Natural killer cell (primary cell): Measurements from ENCODE around the gene NEBL. TPM values are rescaled to one million over a fixed set of nuclear protein-coding genes. Genes with fewer than 3 reads are reported as not detected.

Experiments
- ATAC-seq, 3 donors: fragments of 150-1000 bp in 2 of 3; fragments of 200-7000 bp in 1 of 3; cut with Tn5 transposase; 1 replicate in 1 of 3; 2 replicates in 2 of 3; pipeline ENCODE4 v1.10.0; 2021; ENCODE audit warnings: mild to moderate bottlenecking in 2 of 3, moderate library complexity in 2 of 3
- DNase-seq, 2 donors: peaks; one replicate each; pipeline versions ENCODE4 v3.0.0 to v3.0.0-alpha.2; 2013 to 2021; ENCODE audit warnings: mixed read lengths in 1 of 2
- H3K27ac ChIP-seq: one replicate; pipeline ENCODE4 v1.5.1; 2013; ENCODE audit warnings: mild to moderate bottlenecking, low read length
- H3K27me3 ChIP-seq: one replicate; pipeline ENCODE4 v1.6.1; 2013; ENCODE audit warnings: low read length; ENCODE audit not compliant: control insufficient read depth, insufficient read depth
- H3K36me3 ChIP-seq: one replicate; pipeline ENCODE4 v1.6.1; 2013; ENCODE audit warnings: low read length; ENCODE audit not compliant: control insufficient read depth, insufficient read depth
- H3K4me1 ChIP-seq: one replicate; pipeline ENCODE4 v1.6.1; 2013; ENCODE audit warnings: low read length; ENCODE audit not compliant: control insufficient read depth, insufficient read depth
- H3K4me3 ChIP-seq: one replicate; pipeline ENCODE4 v1.5.1; 2013; ENCODE audit warnings: low read length
- H3K9me3 ChIP-seq: one replicate; pipeline ENCODE4 v1.6.1; 2013; ENCODE audit warnings: low read length; ENCODE audit not compliant: control insufficient read depth, insufficient read depth
- H3K27ac Mint-ChIP-seq, 2 donors: one replicate each; pipeline ENCODE4 v1.8.0; 2022; ENCODE audit warnings: mild to moderate bottlenecking in 2 of 2, mixed read lengths in 2 of 2, moderate library complexity in 1 of 2
- H3K27me3 Mint-ChIP-seq, 2 donors: one replicate each; pipeline ENCODE4 v1.8.0; 2022; ENCODE audit warnings: low read depth in 2 of 2, mixed read lengths in 2 of 2
- H3K36me3 Mint-ChIP-seq: one replicate; pipeline ENCODE4 v1.8.0; 2022; ENCODE audit warnings: mixed read lengths
- H3K4me1 Mint-ChIP-seq, 2 donors: one replicate each; pipeline ENCODE4 v1.8.0; 2022; ENCODE audit warnings: mixed read lengths in 2 of 2
- H3K4me3 Mint-ChIP-seq: one replicate; pipeline ENCODE4 v1.8.0; 2022; ENCODE audit warnings: mild to moderate bottlenecking, moderate library complexity, mixed read lengths
- H3K9me3 Mint-ChIP-seq, 2 donors: one replicate each; pipeline ENCODE4 v1.8.0; 2022; ENCODE audit warnings: mixed read lengths in 2 of 2
- CTCF ChIP-seq: fragments of 200-600 bp; IDR thresholded peaks from one replicate; pipeline ENCODE4 v1.8.0; 2022; ENCODE audit warnings: antibody characterized with exemption
- whole genome bisulfite sequencing: methylation state at CpG from one replicate; pipeline ENCODE4 v1.1.7; 2013; ENCODE audit warnings: missing lambda C conversion rate; ENCODE audit not compliant: insufficient coverage; 5-methylcytosine and 5-hydroxymethylcytosine counted together
- intact Hi-C: fragments of 100-400 bp; cut with micrococcal nuclease; formaldehyde crosslinking; loops from one replicate; pipeline ENCODE4 v1.14.2; 2022
- total RNA-seq, 4 donors: library from RNA; stranded (reverse); fragments of 120-200 nt in 1 of 4; gene quantifications; one replicate each; pipeline versions ENCODE4 v1.2.3 to v1.2.4, GENCODE V29; 2013 to 2022

Gene NEBL
- total RNA-seq, 3 donors from 2014 or later (not counting 1 experiment from before 2014, with no cell fraction given): 1.1 to 1.5 TPM; not detected in 1

GRCh38 chr10:20882091-20882490 lies 15.0 kb downstream of the NEBL start:
- H3K9me3 ChIP-seq: no peaks in the 10 kb centered on the region
- intact Hi-C loops: no loop called here
- H3K27me3 Mint-ChIP-seq: peaks cover 4 to 27% of the 10 kb centered on the region in 2 donors
- H3K9me3 Mint-ChIP-seq: no peaks in the 10 kb centered on the region
- peaks cover 2% of the 10 kb centered on the region for H3K27me3 ChIP-seq
- H3K27ac Mint-ChIP-seq: no peak overlapping the region
- no peak overlapping the region for H3K27ac ChIP-seq
- H3K36me3 ChIP-seq: no peaks in the 10 kb centered on the region
- DNase-seq: no peak
- H3K4me3 Mint-ChIP-seq: no peak overlapping the region
- ATAC-seq: no peak
- no peaks in the 10 kb centered on the region for H3K4me1 Mint-ChIP-seq
- no peaks in the 10 kb centered on the region for H3K4me1 ChIP-seq
- no peak overlapping the region for H3K4me3 ChIP-seq
- no peaks in the 10 kb centered on the region for H3K36me3 Mint-ChIP-seq
- 38% methylated on average over 2 of the region's 2 CpGs for WGBS
- TF ChIP-seq CTCF: no peak

GRCh38 chr10:20879136-20879535 lies 18.0 kb downstream of the NEBL start:
- Histone ChIP-seq H3K27ac (no peak overlapping the region), H3K27me3 (no peaks in the 10 kb centered on the region), H3K4me1 (no peaks in the 10 kb centered on the region), H3K9me3 (no peaks in the 10 kb centered on the region), H3K4me3 (no peak overlapping the region), H3K36me3 (no peaks in the 10 kb centered on the region)
- ATAC-seq (no peak), DNase-seq (no peak)
- 100% methylated on average over 1 of the region's 2 CpGs for WGBS
- Mint-ChIP-seq H3K36me3 (no peaks in the 10 kb centered on the region), H3K27me3 (peaks cover 9 to 16% of the 10 kb centered on the region in 2 donors), H3K4me1 (no peaks in the 10 kb centered on the region), H3K27ac (no peak overlapping the region), H3K4me3 (no peak overlapping the region), H3K9me3 (no peaks in the 10 kb centered on the region)
- intact Hi-C loops: no loop called here
- no peak for TF ChIP-seq CTCF

DNA sequence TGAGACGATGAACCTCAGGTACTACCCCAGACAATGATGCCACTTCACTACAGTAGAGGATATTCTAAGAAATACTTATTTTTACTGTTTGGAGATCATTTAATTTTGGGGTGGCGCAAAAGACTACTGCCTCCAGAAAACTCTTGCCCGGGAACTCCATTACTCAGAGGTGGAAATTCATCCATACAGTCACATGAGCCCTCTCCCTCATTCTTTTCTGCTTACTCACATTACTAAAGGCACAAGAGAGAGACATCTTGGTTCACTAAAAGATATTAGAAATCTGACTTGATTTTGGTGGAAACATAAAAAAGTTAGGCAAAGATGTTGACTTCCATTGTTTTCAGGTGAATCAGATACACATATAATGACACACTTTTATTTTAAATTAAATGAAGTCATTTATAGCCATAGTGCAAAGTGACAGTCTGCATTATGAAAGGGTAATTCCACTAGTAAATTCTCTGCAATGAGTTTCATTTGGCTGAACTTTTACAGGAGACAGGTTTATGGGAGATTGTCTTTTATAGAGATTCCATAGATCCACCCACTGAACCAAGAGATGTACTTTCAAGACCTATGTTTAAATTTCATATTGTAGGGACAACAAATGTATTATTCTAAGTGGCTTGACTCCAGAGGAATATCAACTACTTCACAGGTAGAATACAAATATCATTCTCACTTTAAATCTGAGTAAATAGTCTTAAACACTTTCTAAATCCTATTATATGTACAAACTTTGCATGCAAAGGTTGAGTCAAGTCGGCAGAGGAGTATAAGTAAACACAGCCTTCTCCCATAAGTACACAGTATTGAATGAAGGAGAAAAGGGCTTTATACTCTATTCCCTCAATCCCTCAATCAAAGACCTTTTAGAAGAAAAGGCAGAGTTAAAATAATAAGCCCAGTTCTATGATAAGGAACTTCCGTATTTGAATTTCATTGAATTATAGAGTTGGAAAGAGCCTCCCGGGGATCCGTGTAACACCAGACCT lies 18.8 kb downstream of the NEBL start:
- Mint-ChIP-seq H3K27me3 (peaks cover 11 to 16% of the 10 kb centered on the region in 2 donors), H3K4me3 (no peak overlapping the region), H3K4me1 (no peaks in the 10 kb centered on the region), H3K27ac (no peak overlapping the region), H3K36me3 (no peaks in the 10 kb centered on the region), H3K9me3 (no peaks in the 10 kb centered on the region)
- no peak overlapping the region for H3K27ac ChIP-seq
- H3K4me3 ChIP-seq: no peak overlapping the region
- H3K4me1 ChIP-seq: no peaks in the 10 kb centered on the region
- H3K27me3 ChIP-seq: no peaks in the 10 kb centered on the region
- intact Hi-C loops: no loop called here
- H3K9me3 ChIP-seq: no peaks in the 10 kb centered on the region
- ATAC-seq (no peak), DNase-seq (no peak)
- WGBS: 100% methylated on average over 4 of the region's 7 CpGs
- no peaks in the 10 kb centered on the region for H3K36me3 ChIP-seq
- no peak for TF ChIP-seq CTCF
